Activated T-cell treated with anti-CD3 and anti-CD28 coated beads for 24 hours (primary cell): ENCODE measurements around the gene GDPGP1.

Experiments used
- DNase-seq: peaks from one replicate; pipeline ENCODE4 v3.0.0-alpha.2; 2020; ENCODE audit warnings: low read depth

The GDPGP1 gene

GRCh38 chr15:90203922-90204321 is 30.1 kb upstream of the GDPGP1 start:
- DNase-seq = no peak

DNA sequence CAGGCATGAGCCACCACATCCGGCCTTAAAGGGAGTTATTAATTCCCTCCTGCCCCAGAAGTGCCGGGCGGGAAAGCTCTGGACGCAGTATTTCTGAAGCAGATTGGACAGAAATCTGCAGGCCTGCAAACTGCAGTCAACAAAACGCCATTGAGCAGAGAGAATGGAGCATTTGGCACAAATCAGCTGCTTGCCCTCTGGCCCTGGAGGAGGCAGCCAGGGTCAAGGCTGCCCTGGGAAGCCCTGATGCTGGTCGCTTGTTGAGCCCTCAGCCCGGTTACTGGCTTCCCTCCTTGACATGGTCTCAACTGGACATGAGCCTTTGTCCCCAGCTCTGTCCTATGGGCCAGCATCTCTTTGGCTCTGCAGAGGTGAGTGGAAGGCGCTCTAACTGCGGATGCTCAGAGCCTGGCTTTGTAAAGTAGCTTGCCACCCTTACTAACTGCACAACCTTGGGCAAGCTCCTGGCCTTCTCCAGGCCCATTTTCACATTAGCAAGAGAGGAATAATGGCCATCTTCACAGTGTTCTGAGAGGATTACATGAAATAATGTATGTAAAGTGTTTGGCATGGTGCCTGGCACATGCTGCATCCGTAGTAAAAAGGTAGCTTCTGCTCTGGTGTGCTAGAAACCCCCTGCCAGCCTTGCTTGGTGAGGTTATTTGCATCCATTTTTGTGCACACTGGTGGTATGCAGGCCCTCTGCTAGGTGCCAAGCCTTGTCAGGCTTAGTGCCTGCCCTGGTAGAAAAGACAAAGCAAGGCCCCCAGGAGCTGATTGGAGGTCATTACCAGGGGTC is 28.8 kb upstream of the GDPGP1 start:
- no peak for DNase-seq

DNA sequence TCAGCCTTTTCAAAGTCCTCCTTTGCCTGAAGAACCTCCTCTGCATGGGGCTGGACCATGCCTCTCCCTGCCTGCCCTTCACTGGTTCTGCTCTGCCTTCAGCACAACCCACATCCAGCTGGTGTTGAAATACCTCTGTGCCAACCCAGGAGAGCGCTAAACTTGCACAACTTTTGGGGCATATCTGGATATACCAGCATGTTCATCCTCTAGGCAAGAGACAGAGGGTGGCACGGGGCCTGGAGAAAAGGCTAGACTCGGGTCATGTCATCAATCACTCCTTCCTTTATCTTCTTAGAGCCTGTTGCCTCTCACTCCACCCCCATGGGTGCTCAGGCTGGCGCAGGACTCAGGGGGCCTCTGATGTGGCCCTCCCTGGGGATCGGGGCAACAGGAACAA is 28.1 kb upstream of the GDPGP1 start:
- DNase-seq = no peak

GRCh38 chr15:90207252-90207651 is 26.8 kb upstream of the GDPGP1 start:
- DNase-seq = no peak

GRCh38 chr15:90208356-90208755 is 25.7 kb upstream of the GDPGP1 start:
- DNase-seq = no peak

DNA sequence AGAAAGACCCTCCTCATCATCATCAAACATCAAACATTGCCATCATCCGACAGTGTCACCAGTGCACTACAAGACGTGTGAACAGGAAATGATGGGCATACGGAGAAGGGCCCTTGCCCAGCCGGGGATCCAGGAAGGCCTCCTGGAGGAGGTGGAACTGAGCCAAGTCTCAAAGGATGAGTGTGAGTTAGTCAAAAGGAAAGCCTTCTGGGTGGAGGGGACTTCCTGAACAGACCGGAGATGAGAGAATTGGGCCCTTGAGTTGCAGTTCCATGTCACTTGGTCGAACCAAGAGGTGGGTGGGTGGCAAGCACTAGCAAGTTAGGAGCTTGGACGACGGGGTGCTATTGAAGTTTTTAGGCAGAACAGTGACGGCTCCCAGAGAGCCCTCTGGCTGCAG is 24.4 kb upstream of the GDPGP1 start:
- no peak for DNase-seq

DNA sequence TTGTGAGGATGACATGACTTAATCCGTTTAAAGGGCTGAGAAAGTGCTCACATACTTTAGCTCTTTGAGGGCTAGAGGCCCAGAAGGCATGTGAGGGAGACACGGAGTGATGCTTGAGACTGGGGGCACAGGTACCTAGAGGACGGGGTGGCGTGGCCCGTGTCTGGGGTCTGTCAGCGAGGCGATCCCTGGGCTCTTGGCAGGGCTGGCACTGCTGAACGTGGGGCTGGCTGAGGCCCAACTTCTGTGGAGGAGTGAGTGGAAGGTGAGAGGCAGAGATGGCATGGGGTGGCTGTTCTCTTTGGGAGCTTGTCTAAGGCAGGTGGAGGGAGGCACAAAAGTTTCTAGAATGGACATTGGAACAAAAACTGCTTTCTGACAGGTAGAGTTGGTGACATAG is 23.4 kb upstream of the GDPGP1 start:
- DNase-seq = no peak

- DNase-seq = no peak
Observed at GRCh38 chr15:90211009-90211408, 23.0 kb upstream of the GDPGP1 start.

- DNase-seq = no peak
Observed at GRCh38 chr15:90211440-90212143, 22.4 kb upstream of the GDPGP1 start.

- no peak for DNase-seq
Observed at GRCh38 chr15:90212221-90213098, 21.5 kb upstream of the GDPGP1 start.

GRCh38 chr15:90213122-90213817 is 20.7 kb upstream of the GDPGP1 start:
- DNase-seq = no peak

GRCh38 chr15:90213818-90214204 is 20.2 kb upstream of the GDPGP1 start:
- no peak for DNase-seq

DNA sequence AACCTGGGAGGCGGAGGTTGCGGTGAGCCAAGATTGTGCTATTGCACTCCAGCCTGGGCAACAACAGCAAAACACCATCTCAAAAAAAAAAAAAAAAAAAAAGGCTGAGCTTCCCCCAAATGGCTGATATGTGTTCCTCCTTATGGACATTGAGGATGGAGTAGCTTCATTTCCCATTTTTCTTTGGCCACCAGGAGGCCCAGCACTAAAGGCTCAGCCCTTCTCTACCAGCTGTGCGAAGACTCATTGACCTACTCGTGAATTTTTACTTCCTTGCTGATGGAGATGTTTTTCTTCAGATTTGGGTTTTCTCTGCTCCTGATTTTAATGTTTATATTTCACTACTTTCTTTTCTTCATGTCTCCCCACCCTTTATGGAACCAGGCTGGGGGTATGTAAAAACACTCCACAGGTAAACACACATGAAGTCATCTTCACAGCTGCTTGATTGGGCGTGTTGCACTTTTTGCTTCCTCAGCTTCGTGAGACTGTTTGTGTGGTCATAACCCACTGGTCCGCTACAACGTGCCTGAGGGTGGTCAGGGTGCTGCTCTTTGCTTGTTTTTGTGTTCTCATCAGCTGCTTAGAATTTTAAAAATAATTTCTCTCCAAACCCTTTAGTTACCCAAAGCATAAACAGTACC is 19.3 kb upstream of the GDPGP1 start:
- no peak for DNase-seq

GRCh38 chr15:90217671-90218394 is 16.2 kb upstream of the GDPGP1 start:
- no peak for DNase-seq

- DNase-seq = peak; percentile 39
Observed at GRCh38 chr15:90219421-90220141, 14.4 kb upstream of the GDPGP1 start.

GRCh38 chr15:90221246-90221900 is 12.6 kb upstream of the GDPGP1 start:
- DNase-seq = no peak

GRCh38 chr15:90222547-90222946 is 11.5 kb upstream of the GDPGP1 start:
- DNase-seq = no peak

GRCh38 chr15:90223441-90224165 is 10.4 kb upstream of the GDPGP1 start:
- DNase-seq = no peak

DNA sequence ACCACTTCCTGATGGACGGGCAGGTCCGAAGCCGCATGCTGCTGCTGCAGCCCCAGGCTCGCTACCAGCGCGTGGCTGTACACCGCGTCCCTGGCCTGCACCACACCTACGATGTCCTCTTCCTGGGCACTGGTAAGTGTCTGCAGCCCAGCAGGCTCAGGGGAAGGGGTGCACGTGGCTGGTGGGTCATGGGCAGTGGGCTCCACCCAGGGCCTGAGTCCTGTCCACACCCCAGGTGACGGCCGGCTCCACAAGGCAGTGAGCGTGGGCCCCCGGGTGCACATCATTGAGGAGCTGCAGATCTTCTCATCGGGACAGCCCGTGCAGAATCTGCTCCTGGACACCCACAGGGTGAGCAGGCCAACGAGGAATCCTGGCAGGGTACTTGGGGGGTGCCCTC is 9.0 kb upstream of the GDPGP1 start:
- no peak for DNase-seq
